CD4-positive, alpha-beta memory T cell (primary cell): ENCODE measurements around the gene SIGLEC5. TPM values are rescaled to one million over a fixed set of nuclear protein-coding genes. Genes with fewer than 3 reads are reported as not detected.
A peak's percentile ranks its signal among the peaks of the same experiment; 100 is the strongest.

ENCODE experiments used
- CTCF ChIA-PET: fragments of 350-600 bp; sonication (Branson Sonifier 250); formaldehyde crosslinking; loops from one replicate; lab custom pipeline; 2021; ENCODE audit warnings: inconsistent platforms; ENCODE audit not compliant: partially characterized antibody; lab: Charles Lee
- POLR2A ChIA-PET: fragments of 350-600 bp; sonication (Branson Sonifier 250); formaldehyde crosslinking; loops from one replicate; lab custom pipeline; 2021; ENCODE audit not compliant: partially characterized antibody; lab: Charles Lee
- DNase-seq, 5 donors: peaks; one replicate each; pipeline versions ENCODE4 v3.0.0 to v3.0.0-alpha.2; 2020 to 2022; ENCODE audit warnings: mixed read lengths in 1 of 5
- H3K27ac ChIP-seq: one replicate; pipeline ENCODE4 v1.7.0; 2013; ENCODE audit warnings: low read depth, low read length
- H3K27me3 ChIP-seq: 2 replicates; pipeline ENCODE4 v1.7.0; 2013; ENCODE audit warnings: mild to moderate bottlenecking, low read length, moderate library complexity; ENCODE audit not compliant: insufficient read depth
- H3K36me3 ChIP-seq: 2 replicates; pipeline ENCODE4 v1.7.0; 2013; ENCODE audit warnings: mild to moderate bottlenecking, low read length, moderate library complexity; ENCODE audit not compliant: insufficient read depth
- H3K4me1 ChIP-seq: 2 replicates; pipeline ENCODE4 v1.7.0; 2013; ENCODE audit warnings: mild to moderate bottlenecking, low read length, moderate library complexity; ENCODE audit not compliant: insufficient read depth
- H3K4me3 ChIP-seq, 2 donors: one replicate each; pipeline ENCODE4 v1.7.0; 2013; ENCODE audit warnings: low read length in 2 of 2, mild to moderate bottlenecking in 1 of 2
- H3K9me3 ChIP-seq, 2 donors: one replicate each; pipeline ENCODE4 v1.7.0; 2013; ENCODE audit warnings: low read length in 2 of 2, control low read depth in 1 of 2; ENCODE audit not compliant: control insufficient read depth in 1 of 2
- H3K27ac Mint-ChIP-seq, 7 donors: one replicate each; pipeline ENCODE4 v1.8.0; 2020 to 2021; ENCODE audit warnings: mixed read lengths in 7 of 7, mild to moderate bottlenecking in 6 of 7, inconsistent platforms in 3 of 7, moderate library complexity in 3 of 7
- H3K27me3 Mint-ChIP-seq, 2 donors: one replicate each; pipeline ENCODE4 v1.8.0; 2020 to 2021; ENCODE audit warnings: mixed read lengths in 2 of 2
- H3K36me3 Mint-ChIP-seq, 2 donors: one replicate each; pipeline ENCODE4 v1.8.0; 2020 to 2021; ENCODE audit warnings: mixed read lengths in 2 of 2, inconsistent platforms in 1 of 2, mild to moderate bottlenecking in 1 of 2
- H3K4me1 Mint-ChIP-seq, 4 donors: one replicate each; pipeline ENCODE4 v1.8.0; 2020 to 2021; ENCODE audit warnings: mixed read lengths in 4 of 4, mild to moderate bottlenecking in 1 of 4
- H3K4me3 Mint-ChIP-seq, 8 donors: one replicate each; pipeline ENCODE4 v1.8.0; 2020 to 2021; ENCODE audit warnings: mixed read lengths in 8 of 8, mild to moderate bottlenecking in 7 of 8, moderate library complexity in 6 of 8, inconsistent platforms in 3 of 8
- H3K9me3 Mint-ChIP-seq, 8 donors: one replicate each; pipeline ENCODE4 v1.8.0; 2020 to 2021; ENCODE audit warnings: mixed read lengths in 8 of 8, mild to moderate bottlenecking in 5 of 8, inconsistent platforms in 3 of 8, moderate library complexity in 1 of 8
- intact Hi-C: fragments of 100-400 bp; cut with micrococcal nuclease; formaldehyde crosslinking; loops from one replicate; pipeline ENCODE4 v1.15.1; 2023
- polyA plus RNA-seq, 2 donors: library from polyadenylated mRNA; unstranded; fragments of 300-500 nt; fragmentation: Illumina TruSeq; gene quantifications; one replicate each; pipeline ENCODE4 v1.2.3, GENCODE V29; 2021
- total RNA-seq, 2 experiments: library from RNA; stranded (reverse); gene quantifications; one replicate each; pipeline ENCODE4 v1.2.3, GENCODE V29; 2021

The SIGLEC5 gene
- total and polyA plus RNA-seq, 4 experiments from 2014 or later = not detected

DNA sequence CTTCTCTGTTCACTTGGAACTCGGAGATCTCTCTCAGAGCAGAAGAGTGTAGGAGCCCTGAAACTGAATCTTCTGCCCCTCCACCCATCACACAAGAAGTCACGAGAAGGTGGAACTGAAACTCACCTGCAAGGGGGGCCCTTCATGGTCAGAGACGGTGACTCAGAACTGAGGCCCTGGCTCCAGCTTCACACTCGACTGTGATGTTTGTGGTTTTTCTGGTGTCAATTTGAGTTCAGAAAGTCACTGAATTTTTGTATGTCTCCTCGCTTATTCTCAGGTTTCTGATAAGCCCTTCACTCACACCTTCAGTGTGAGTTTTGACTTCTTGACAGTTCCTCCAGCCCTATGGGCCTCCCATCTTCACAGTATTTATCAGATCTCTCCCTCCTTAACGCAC lies 23.1 kb downstream of the SIGLEC5 start:
- Mint-ChIP-seq H3K4me1 (no peaks in the 10 kb centered on the region), H3K4me3 (peak overlapping the region in 1 of 8 donors; percentile 2), H3K27me3 (peaks cover 24 to 37% of the 10 kb centered on the region in 2 donors), H3K27ac (no peak overlapping the region), H3K9me3 (peaks cover 0 to 34% (median 14%) of the 10 kb centered on the region in 8 donors), H3K36me3 (peaks cover 0 to 21% of the 10 kb centered on the region in 2 donors)
- DNase-seq = no peak
- CTCF ChIA-PET = no interaction called here
- H3K27ac ChIP-seq = no peak overlapping the region
- intact Hi-C loops = no loop called here
- peaks cover 8% of the 10 kb centered on the region for H3K27me3 ChIP-seq
- H3K4me3 ChIP-seq = no peak overlapping the region
- POLR2A ChIA-PET = no interaction called here
- H3K4me1 ChIP-seq = no peaks in the 10 kb centered on the region
- no peaks in the 10 kb centered on the region for H3K36me3 ChIP-seq
- H3K9me3 ChIP-seq = no peaks in the 10 kb centered on the region

DNA sequence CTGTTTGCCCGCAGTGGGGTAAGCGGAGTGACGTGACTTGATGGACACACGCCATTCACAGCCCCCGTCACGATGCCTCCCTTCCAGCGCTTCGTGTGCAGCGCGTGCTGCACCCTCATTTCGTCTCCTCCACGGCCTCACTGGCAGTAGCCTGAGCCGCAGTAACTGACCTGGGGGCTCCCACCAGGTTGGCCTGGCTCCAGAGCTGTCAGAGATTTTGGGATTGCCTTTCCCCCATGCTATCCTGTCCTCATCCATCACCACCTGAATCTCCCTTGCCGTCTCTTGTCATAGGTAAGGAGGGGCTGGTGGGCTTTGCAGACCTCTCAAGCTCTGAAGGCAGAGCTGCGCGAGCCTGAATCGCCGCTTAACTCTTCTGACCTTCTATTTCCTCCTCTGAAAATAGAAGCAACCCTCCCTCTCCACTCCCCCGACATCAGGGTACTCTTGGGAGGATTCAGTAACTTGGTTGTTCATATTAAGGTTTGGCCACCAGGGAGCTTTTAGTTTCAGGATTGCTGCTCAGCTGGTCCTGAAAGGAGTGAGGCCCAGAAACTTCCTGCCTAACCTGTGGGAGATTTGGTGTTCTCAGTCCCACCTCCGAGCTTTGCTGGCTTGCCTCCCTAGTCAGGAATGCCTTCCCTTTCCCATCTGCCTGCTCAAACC lies 27.9 kb downstream of the SIGLEC5 start:
- Histone ChIP-seq H3K36me3 (no peaks in the 10 kb centered on the region), H3K4me1 (no peaks in the 10 kb centered on the region), H3K4me3 (no peak overlapping the region), H3K27me3 (peaks cover 11% of the 10 kb centered on the region), H3K27ac (no peak overlapping the region), H3K9me3 (no peaks in the 10 kb centered on the region)
- Mint-ChIP-seq H3K27me3 (peaks cover 29 to 37% of the 10 kb centered on the region in 2 donors), H3K36me3 (peaks cover 0 to 21% of the 10 kb centered on the region in 2 donors), H3K27ac (peak overlapping the region in 1 of 7 donors; percentile 40), H3K4me1 (no peaks in the 10 kb centered on the region), H3K4me3 (no peak overlapping the region), H3K9me3 (peaks cover 0 to 23% (median 8%) of the 10 kb centered on the region in 8 donors)
- ChIA-PET CTCF (interaction anchor here (0.6 kb wide), 1 partner anchor 1332 kb away, joined by 3 read pairs; no protein-coding TSS in a partner anchor), POLR2A (no interaction called here)
- intact Hi-C loops = no loop called here
- no peak for DNase-seq

- peaks cover 11% of the 10 kb centered on the region for H3K27me3 ChIP-seq
- no peak overlapping the region for H3K4me3 Mint-ChIP-seq
- H3K4me3 ChIP-seq = no peak overlapping the region
- DNase-seq = no peak
- H3K36me3 Mint-ChIP-seq = peaks cover 0 to 24% of the 10 kb centered on the region in 2 donors
- peaks cover 24 to 36% of the 10 kb centered on the region in 2 donors for H3K27me3 Mint-ChIP-seq
- no peak overlapping the region for H3K27ac Mint-ChIP-seq
- ChIA-PET CTCF (no interaction called here), POLR2A (no interaction called here)
- no peak overlapping the region for H3K27ac ChIP-seq
- no peaks in the 10 kb centered on the region for H3K4me1 Mint-ChIP-seq
- no peaks in the 10 kb centered on the region for H3K9me3 ChIP-seq
- peaks cover 0 to 23% (median 8%) of the 10 kb centered on the region in 8 donors for H3K9me3 Mint-ChIP-seq
- no peaks in the 10 kb centered on the region for H3K4me1 ChIP-seq
- intact Hi-C loops = no loop called here
- H3K36me3 ChIP-seq = no peaks in the 10 kb centered on the region
These were observed 29.1 kb downstream of the SIGLEC5 start for GRCh38 chr19:51600940-51601580.

- H3K4me3 Mint-ChIP-seq = no peak overlapping the region
- ChIA-PET CTCF (no interaction called here), POLR2A (no interaction called here)
- H3K4me1 ChIP-seq = peaks cover 5% of the 10 kb centered on the region
- no peak overlapping the region for H3K27ac Mint-ChIP-seq
- peaks cover 24 to 36% of the 10 kb centered on the region in 2 donors for H3K27me3 Mint-ChIP-seq
- H3K27me3 ChIP-seq = peaks cover 11% of the 10 kb centered on the region
- no peaks in the 10 kb centered on the region for H3K9me3 ChIP-seq
- H3K4me1 Mint-ChIP-seq = peaks cover 7 to 15% (median 14%) of the 10 kb centered on the region in 4 donors
- peaks cover 0 to 17% (median 4%) of the 10 kb centered on the region in 8 donors for H3K9me3 Mint-ChIP-seq
- H3K4me3 ChIP-seq = no peak overlapping the region
- H3K36me3 ChIP-seq = no peaks in the 10 kb centered on the region
- intact Hi-C loops = no loop called here
- DNase-seq = no peak
- H3K36me3 Mint-ChIP-seq = peaks cover 3 to 20% of the 10 kb centered on the region in 2 donors
- no peak overlapping the region for H3K27ac ChIP-seq
These were observed 31.1 kb downstream of the SIGLEC5 start for GRCh38 chr19:51599084-51599483.

GRCh38 chr19:51598159-51598915 lies 31.9 kb downstream of the SIGLEC5 start:
- peaks cover 24 to 36% of the 10 kb centered on the region in 2 donors for H3K27me3 Mint-ChIP-seq
- peaks cover 0 to 15% (median 4%) of the 10 kb centered on the region in 8 donors for H3K9me3 Mint-ChIP-seq
- H3K4me3 ChIP-seq = no peak overlapping the region
- intact Hi-C loops = no loop called here
- no peaks in the 10 kb centered on the region for H3K36me3 ChIP-seq
- H3K4me3 Mint-ChIP-seq = peak overlapping the region in 1 of 8 donors; percentile 72
- H3K27me3 ChIP-seq = peaks cover 11% of the 10 kb centered on the region
- H3K9me3 ChIP-seq = no peaks in the 10 kb centered on the region
- POLR2A ChIA-PET = no interaction called here
- no peak overlapping the region for H3K27ac Mint-ChIP-seq
- DNase-seq = no peak
- CTCF ChIA-PET = no interaction called here
- no peak overlapping the region for H3K27ac ChIP-seq
- H3K4me1 ChIP-seq = peaks cover 10% of the 10 kb centered on the region
- peaks cover 3 to 19% of the 10 kb centered on the region in 2 donors for H3K36me3 Mint-ChIP-seq
- H3K4me1 Mint-ChIP-seq = peaks cover 14 to 22% (median 20%) of the 10 kb centered on the region in 4 donors

GRCh38 chr19:51595190-51596175 lies 34.7 kb downstream of the SIGLEC5 start:
- CTCF ChIA-PET = no interaction called here
- Histone ChIP-seq H3K4me1 (peaks cover 16% of the 10 kb centered on the region), H3K9me3 (no peaks in the 10 kb centered on the region), H3K36me3 (no peaks in the 10 kb centered on the region), H3K4me3 (peak overlapping the region in 1 of 2 donors; percentile 93), H3K27me3 (no peaks in the 10 kb centered on the region), H3K27ac (peak overlapping the region; percentile 58)
- peaks cover 16 to 25% (median 22%) of the 10 kb centered on the region in 4 donors for H3K4me1 Mint-ChIP-seq
- peaks cover 8 to 21% of the 10 kb centered on the region in 2 donors for H3K27me3 Mint-ChIP-seq
- peaks cover 3 to 7% of the 10 kb centered on the region in 2 donors for H3K36me3 Mint-ChIP-seq
- peak overlapping the region; percentile 85 to 100 (median 96) for H3K4me3 Mint-ChIP-seq
- no peak for DNase-seq
- peak overlapping the region in 5 of 7 donors; percentile 3 to 78 (median 65) for H3K27ac Mint-ChIP-seq
- POLR2A ChIA-PET = interaction anchor here (2.3 kb wide), 1 partner anchor 24 kb away, joined by 7 read pairs; the partner anchor contains the start of gene ZNF175
- peaks cover 0 to 14% (median 4%) of the 10 kb centered on the region in 8 donors for H3K9me3 Mint-ChIP-seq
- intact Hi-C loops = no loop called here
